Endothelial cell of umbilical vein (primary cell): ENCODE measurements around the gene LIMCH1. TPM values are rescaled to one million over a fixed set of nuclear protein-coding genes. Genes with fewer than 3 reads are reported as not detected.

Experiments used
- BruUV-seq: library from RNA; stranded (reverse); fragments of 400-500 nt; replicated peaks from 2 replicates; lab custom pipeline; 2021; lab: Mats Ljungman, UMichigan
- CTCF ChIA-PET: fragments of 300-600, 350-600 bp; sonication (Branson Sonifier 250); formaldehyde crosslinking; loops from one replicate; lab custom pipeline; 2021; ENCODE audit warnings: antibody characterized with exemption, inconsistent platforms; lab: Charles Lee
- POLR2A ChIA-PET: fragments of 300-600, 350-600 bp; sonication (Branson Sonifier 250); formaldehyde crosslinking; loops from one replicate; lab custom pipeline; 2021; ENCODE audit warnings: antibody characterized with exemption, inconsistent platforms; lab: Charles Lee
- DNase-seq: peaks from one replicate; pipeline ENCODE4 v3.0.0-alpha.2; 2011; ENCODE audit warnings: low read depth, low spot score
- FAIRE-seq: peaks from 2 replicates; lab custom pipeline; 2011; peaks lifted over from hg19 to GRCh38; lab: Jason Lieb, UNC
- H2AFZ ChIP-seq: 2 replicates; pipeline ENCODE4 v1.6.0; 2012; ENCODE audit warnings: low read depth, low read length, control low read depth, inconsistent platforms
- H3K27ac ChIP-seq: 2 replicates; pipeline ENCODE4 v1.5.1; 2011; ENCODE audit warnings: low read depth, mild to moderate bottlenecking, control low read depth, low read length, moderate library complexity; ENCODE audit not compliant: insufficient read depth
- H3K27me3 ChIP-seq, 2 experiments: 2 replicates each; pipeline versions ENCODE4 v1.6.0 to v1.6.1; 2011; ENCODE audit warnings: low read length in 2 of 2, mixed read lengths in 1 of 2; ENCODE audit not compliant: control insufficient read depth in 2 of 2, insufficient read depth in 2 of 2
- H3K36me3 ChIP-seq, 2 experiments: 2 replicates in 1 of 2; 3 replicates in 1 of 2; pipeline ENCODE4 v1.5.1; 2011; ENCODE audit warnings: low read length in 2 of 2, mild to moderate bottlenecking in 1 of 2, moderate library complexity in 1 of 2; ENCODE audit not compliant: control insufficient read depth in 2 of 2, insufficient read depth in 2 of 2; ENCODE audit errors: extremely low read depth in 1 of 2
- H3K4me1 ChIP-seq: 3 replicates; pipeline ENCODE4 v1.5.1; 2011; ENCODE audit warnings: mild to moderate bottlenecking, low read length; ENCODE audit not compliant: control insufficient read depth, insufficient read depth; ENCODE audit errors: extremely low read depth
- H3K4me2 ChIP-seq: 2 replicates; pipeline ENCODE4 v1.6.1; 2011; ENCODE audit warnings: low read length, control low read depth, mixed read lengths; ENCODE audit not compliant: insufficient read depth
- H3K4me3 ChIP-seq, 3 experiments: fragments of 200-600 bp in 1 of 3; sonication (generic), shearing (Covaris generic) in 1 of 3; replicated peaks in 1 of 3; 2 replicates each; pipeline ENCODE4 v1.5.1; 2011 to 2016; ENCODE audit warnings: control low read depth in 3 of 3, low read length in 3 of 3, mild to moderate bottlenecking in 2 of 3, inconsistent platforms in 1 of 3, low read depth in 1 of 3, moderate library complexity in 1 of 3; ENCODE audit not compliant: insufficient read depth in 1 of 3
- H3K79me2 ChIP-seq: 2 replicates; pipeline ENCODE4 v1.6.0; 2012; ENCODE audit warnings: low read length, inconsistent platforms; ENCODE audit not compliant: control insufficient read depth, insufficient read depth
- H3K9ac ChIP-seq: replicated peaks from 2 replicates; pipeline ENCODE3; 2011; ENCODE audit warnings: low read length, control low read depth; ENCODE audit not compliant: insufficient read depth; ENCODE audit errors: extremely low read depth
- H3K9me1 ChIP-seq: replicated peaks from 3 replicates; pipeline ENCODE4 v1.6.0; 2011; ENCODE audit warnings: mild to moderate bottlenecking, low read length; ENCODE audit not compliant: control insufficient read depth, insufficient read depth; ENCODE audit errors: extremely low read depth
- H3K9me3 ChIP-seq: replicated peaks from 2 replicates; pipeline ENCODE4 v1.5.1; 2012; ENCODE audit warnings: low read length, inconsistent platforms; ENCODE audit not compliant: control insufficient read depth, insufficient read depth
- H4K20me1 ChIP-seq: replicated peaks from 2 replicates; pipeline ENCODE3; 2011; ENCODE audit warnings: mild to moderate bottlenecking, low read length; ENCODE audit not compliant: control insufficient read depth, insufficient read depth; ENCODE audit errors: extremely low read depth
- CTCF ChIP-seq, 2 donors: IDR thresholded peaks; 1 replicate in 1 of 2; 2 replicates in 1 of 2; pipeline ENCODE4 v1.5.1; 2011; ENCODE audit warnings: low read length in 2 of 2, mild to moderate bottlenecking in 2 of 2, moderate library complexity in 2 of 2, control low read depth in 1 of 2, inconsistent platforms in 1 of 2, low read depth in 1 of 2; ENCODE audit not compliant: insufficient read depth in 1 of 2; ENCODE audit errors: extremely low read depth in 1 of 2
- EZH2 ChIP-seq: IDR thresholded peaks from 2 replicates; pipeline ENCODE4 v1.6.1; 2012; ENCODE audit warnings: borderline replicate concordance, low read depth, mild to moderate bottlenecking, moderate library complexity, low read length, inconsistent platforms; ENCODE audit not compliant: severe bottlenecking
- FOS ChIP-seq: IDR thresholded peaks from 2 replicates; pipeline ENCODE4 v1.6.1; 2011; ENCODE audit warnings: mild to moderate bottlenecking, low read length, moderate library complexity, borderline replicate concordance; ENCODE audit not compliant: insufficient read depth
- GATA2 ChIP-seq: IDR thresholded peaks from 2 replicates; pipeline ENCODE4 v1.7.0; 2011; ENCODE audit warnings: low read depth, mild to moderate bottlenecking, moderate library complexity, mixed read lengths, low read length; ENCODE audit not compliant: insufficient read length, insufficient read depth
- JUN ChIP-seq: IDR thresholded peaks from 2 replicates; pipeline ENCODE4 v1.6.1; 2011; ENCODE audit warnings: borderline replicate concordance, low read depth; ENCODE audit not compliant: insufficient read length, insufficient read depth
- MAX ChIP-seq: IDR thresholded peaks from 2 replicates; pipeline ENCODE4 v1.6.1; 2011; ENCODE audit not compliant: insufficient read depth, insufficient read length
- MYC ChIP-seq: IDR thresholded peaks from one replicate; pipeline ENCODE4 v1.6.1; 2011; ENCODE audit warnings: mild to moderate bottlenecking, low read depth, low read length
- dilution Hi-C: fragments of 300-500 bp; cut with MboI; formaldehyde crosslinking; loops from one replicate; pipeline ENCODE4 v1.15.0; 2019; ENCODE audit warnings: low sequenced_read_pairs; ENCODE audit not compliant: extremely low pct_ligation_motif_present
- intact Hi-C: fragments of 100-400 bp; cut with micrococcal nuclease; formaldehyde crosslinking; loops from one replicate; pipeline ENCODE4 v1.10.0; 2022
- polyA plus RNA-seq, 4 experiments: library from polyadenylated mRNA; depleted of rRNA in 3 of 4; stranded (reverse) in 3 of 4; unstranded in 1 of 4; fragments of >200 nt; gene quantifications; 2 replicates each; pipeline versions ENCODE4 v1.2.1 to v1.2.3, GENCODE V29; 2011 to 2012; ENCODE audit warnings: missing spikeins in 1 of 4
- total RNA-seq: library from RNA; stranded (reverse); gene quantifications from 2 replicates; pipeline ENCODE4 v1.2.3, GENCODE V29; 2021

The LIMCH1 gene
- total and polyA plus RNA-seq, 2 donors (not counting 3 experiments of a cell fraction or from before 2014, with no cell fraction given) = 14.3 to 32.8 TPM

- dilution Hi-C loops = no loop called here
- H3K27me3 ChIP-seq = peaks cover 0 to 9% of the 10 kb centered on the region in 2 experiments
- no peak overlapping the region for H3K9ac ChIP-seq
- no peaks in the 10 kb centered on the region for H4K20me1 ChIP-seq
- H3K4me1 ChIP-seq = no peaks in the 10 kb centered on the region
- no peak overlapping the region for H3K27ac ChIP-seq
- no peaks in the 10 kb centered on the region for H3K36me3 ChIP-seq
- no peak overlapping the region for H3K4me2 ChIP-seq
- no peaks in the 10 kb centered on the region for H3K79me2 ChIP-seq
- no peak for FAIRE-seq
- ChIA-PET POLR2A (no interaction called here), CTCF (interaction anchor here (1.8 kb wide), 1 partner anchor 147 kb away, joined by 7 read pairs; no protein-coding TSS in a partner anchor)
- H2AFZ ChIP-seq = peak overlapping the region; percentile 0
- H3K4me3 ChIP-seq = no peak overlapping the region
- H3K9me1 ChIP-seq = no peaks in the 10 kb centered on the region
- BruUV-seq = no TSS peak
- DNase-seq = no peak
- TF ChIP-seq GATA2 = no peak
- no peak for TF ChIP-seq JUN
- no peak for TF ChIP-seq MAX
- TF ChIP-seq FOS = no peak
- no peak for TF ChIP-seq MYC
- no peak for TF ChIP-seq CTCF (IDR thresholded peaks at IDR 0.05; ENCODE audit: extremely low read depth in 1 of 2, insufficient read depth in 1 of 2, low read depth in 1 of 2, low read length in 2 of 2)
- TF ChIP-seq EZH2 = no peak
- no peaks in the 10 kb centered on the region for H3K9me3 ChIP-seq
- intact Hi-C loops = loop anchor here (5.0 kb wide), 1 partner anchor 62 kb away; no protein-coding TSS in a partner anchor
These were observed 23.0 kb upstream of the LIMCH1 start for GRCh38 chr4:41514766-41515481.
